Left lung (tissue), 10 donors: Measurements from ENCODE around the gene NSMCE4A. TPM values are rescaled to one million over a fixed set of nuclear protein-coding genes. Genes with fewer than 3 reads are reported as not detected.

Experiments
- ATAC-seq: fragments of 200-7000 bp; cut with Tn5 transposase; one replicate; pipeline ENCODE4 v1.9.1; 2020; ENCODE audit warnings: moderate library complexity
- DNase-seq, 4 donors: peaks; one replicate each; pipeline ENCODE4 v3.0.0-alpha.2; 2013 to 2020
- H3K27ac ChIP-seq, 2 donors: fragments of 200-600 bp; sonication (generic) in 1 of 2; one replicate each; pipeline versions ENCODE4 v1.5.0 to v1.8.0; 2020 to 2021
- H3K27me3 ChIP-seq, 2 donors: fragments of 200-600 bp; sonication (generic) in 1 of 2; one replicate each; pipeline versions ENCODE4 v1.5.0 to v1.8.0; 2020 to 2021
- H3K36me3 ChIP-seq, 2 donors: fragments of 200-600 bp; sonication (generic) in 1 of 2; one replicate each; pipeline versions ENCODE4 v1.5.0 to v1.8.0; 2020 to 2021
- H3K4me1 ChIP-seq, 2 donors: fragments of 200-600 bp; one replicate each; pipeline ENCODE4 v1.8.0; 2021
- H3K4me3 ChIP-seq, 2 donors: fragments of 200-600 bp; sonication (generic) in 1 of 2; one replicate each; pipeline versions ENCODE4 v1.5.0 to v1.8.0; 2020 to 2021; ENCODE audit warnings: mild to moderate bottlenecking in 1 of 2
- H3K9me3 ChIP-seq, 2 donors: fragments of 200-600 bp; sonication (generic) in 1 of 2; one replicate each; pipeline versions ENCODE4 v1.5.0 to v1.8.0; 2020 to 2021
- CTCF ChIP-seq, 2 donors: fragments of 200-600 bp; sonication (generic) in 1 of 2; IDR thresholded peaks; one replicate each; pipeline versions ENCODE4 v1.5.0 to v1.8.0; 2021; ENCODE audit warnings: antibody characterized with exemption in 2 of 2
- intact Hi-C, 2 donors: fragments of 100-400 bp; cut with DNase I; formaldehyde crosslinking; loops; one replicate each; pipeline versions ENCODE4 v1.11.2 to v1.14.2; 2022
- polyA plus RNA-seq, 6 donors: library from polyadenylated mRNA; unstranded; fragments of 120-200 nt; gene quantifications; one replicate each; pipeline ENCODE4 v1.2.1, GENCODE V29; 2013; ENCODE audit not compliant: insufficient read length in 6 of 6
- total RNA-seq, 2 donors: library from RNA; stranded (reverse); fragmentation: NEBNext Ultra II Directional; extraction: Animal tissue kit (Norgen Biotek cat#: 25700); gene quantifications; one replicate each; pipeline ENCODE4 v1.2.1, GENCODE V29; 2021
- donor health status: DM: no; HTN: yes; CAD: no.
- donor health status: DM: no; HTN: no; CAD: no.

Gene NSMCE4A
- total and polyA plus RNA-seq, 8 donors: 26.2 to 112 (median 99.1) TPM

GRCh38 chr10:121949451-121949850 is 25.6 kb downstream of the NSMCE4A start:
- TF ChIP-seq CTCF (IDR thresholded peaks at IDR 0.05): no peak
- no peak overlapping the region for H3K4me3 ChIP-seq
- intact Hi-C loops: no loop called here
- peaks cover 0 to 5% of the 10 kb centered on the region in 2 donors for H3K36me3 ChIP-seq
- H3K27ac ChIP-seq: no peak overlapping the region
- no peaks in the 10 kb centered on the region for H3K4me1 ChIP-seq
- DNase-seq (no peak), ATAC-seq (no peak)
- H3K9me3 ChIP-seq: no peaks in the 10 kb centered on the region
- no peaks in the 10 kb centered on the region for H3K27me3 ChIP-seq

DNA sequence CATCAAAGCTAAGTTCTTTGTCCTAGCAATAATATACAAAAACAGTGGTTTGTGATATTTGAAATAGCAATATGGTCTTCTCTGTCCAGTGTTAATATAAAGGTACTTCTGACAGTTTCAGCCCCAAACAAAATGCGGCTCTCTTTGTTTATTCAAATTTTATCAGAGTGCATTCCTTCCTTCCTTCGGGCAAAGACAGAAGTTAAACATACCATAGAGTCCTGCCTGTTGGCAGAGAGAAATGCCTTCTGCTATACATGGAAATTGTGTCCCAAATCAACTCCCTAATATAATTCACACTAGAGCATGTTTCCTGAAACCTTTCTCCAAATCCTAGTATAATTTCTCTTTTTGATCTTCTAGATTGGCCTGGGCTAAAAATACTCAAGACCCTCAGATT is 26.0 kb downstream of the NSMCE4A start:
- H3K9me3 ChIP-seq: no peaks in the 10 kb centered on the region
- H3K36me3 ChIP-seq: peaks cover 0 to 1% of the 10 kb centered on the region in 2 donors
- ATAC-seq: no peak
- H3K4me3 ChIP-seq: no peak overlapping the region
- H3K27ac ChIP-seq: no peak overlapping the region
- no peaks in the 10 kb centered on the region for H3K4me1 ChIP-seq
- TF ChIP-seq CTCF (IDR thresholded peaks at IDR 0.05): no peak
- no peak for DNase-seq
- no peaks in the 10 kb centered on the region for H3K27me3 ChIP-seq
- intact Hi-C loops: no loop called here

- Histone ChIP-seq H3K36me3 (no peaks in the 10 kb centered on the region), H3K4me3 (no peak overlapping the region), H3K9me3 (no peaks in the 10 kb centered on the region), H3K4me1 (peaks cover 0 to 7% of the 10 kb centered on the region in 2 donors), H3K27ac (no peak overlapping the region), H3K27me3 (no peaks in the 10 kb centered on the region)
- no peak for ATAC-seq
- DNase-seq: no peak
- intact Hi-C loops: no loop called here
- TF ChIP-seq CTCF (IDR thresholded peaks at IDR 0.05): no peak
These were observed 27.4 kb downstream of the NSMCE4A start for GRCh38 chr10:121947343-121948330.

- no peak overlapping the region for H3K4me3 ChIP-seq
- H3K36me3 ChIP-seq: no peaks in the 10 kb centered on the region
- intact Hi-C loops: no loop called here
- DNase-seq (peak in 1 of 4 donors; percentile 24), ATAC-seq (peak; percentile 84)
- H3K27ac ChIP-seq: no peak overlapping the region
- H3K4me1 ChIP-seq: peaks cover 0 to 7% of the 10 kb centered on the region in 2 donors
- no peaks in the 10 kb centered on the region for H3K9me3 ChIP-seq
- no peak for TF ChIP-seq CTCF (IDR thresholded peaks at IDR 0.05)
- no peaks in the 10 kb centered on the region for H3K27me3 ChIP-seq
These were observed 32.1 kb downstream of the NSMCE4A start for GRCh38 chr10:121942749-121943416.

DNA sequence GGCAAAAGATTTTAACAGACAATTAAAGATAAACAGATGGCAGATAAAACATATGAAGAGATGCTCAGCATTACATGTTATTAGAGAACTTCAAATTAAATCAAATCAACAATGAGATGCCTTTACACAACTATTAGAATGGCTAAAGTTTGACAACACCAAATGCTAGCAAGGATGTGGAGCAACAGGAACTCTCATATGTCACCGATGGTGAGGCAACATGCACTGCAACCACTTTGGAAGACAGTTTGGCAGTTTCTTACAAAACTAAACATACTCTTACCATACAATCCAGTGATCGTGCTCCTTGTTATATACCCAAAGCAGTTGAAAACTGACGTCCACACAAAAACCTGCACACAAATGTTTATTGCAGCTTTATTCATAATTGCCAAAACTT is 33.5 kb downstream of the NSMCE4A start:
- TF ChIP-seq CTCF (IDR thresholded peaks at IDR 0.05): no peak
- ATAC-seq (no peak), DNase-seq (no peak)
- H3K27me3 ChIP-seq: no peaks in the 10 kb centered on the region
- H3K4me3 ChIP-seq: no peak overlapping the region
- peaks cover 0 to 7% of the 10 kb centered on the region in 2 donors for H3K4me1 ChIP-seq
- H3K27ac ChIP-seq: no peak overlapping the region
- H3K9me3 ChIP-seq: no peaks in the 10 kb centered on the region
- no peaks in the 10 kb centered on the region for H3K36me3 ChIP-seq
- intact Hi-C loops: no loop called here
